ENCODE results near the gene GALNT6. TPM values are rescaled to one million over a fixed set of nuclear protein-coding genes. Genes with fewer than 3 reads are reported as not detected.
"Not testable (repeated sequence)": the region's sequence is repeated elsewhere in the genome, so short reads cannot be mapped to it uniquely, and the experiment has no call there.

Gene GALNT6
- polyA plus RNA-seq, 3 donors = 4.5 to 5.5 (median 5.3) TPM

DNA sequence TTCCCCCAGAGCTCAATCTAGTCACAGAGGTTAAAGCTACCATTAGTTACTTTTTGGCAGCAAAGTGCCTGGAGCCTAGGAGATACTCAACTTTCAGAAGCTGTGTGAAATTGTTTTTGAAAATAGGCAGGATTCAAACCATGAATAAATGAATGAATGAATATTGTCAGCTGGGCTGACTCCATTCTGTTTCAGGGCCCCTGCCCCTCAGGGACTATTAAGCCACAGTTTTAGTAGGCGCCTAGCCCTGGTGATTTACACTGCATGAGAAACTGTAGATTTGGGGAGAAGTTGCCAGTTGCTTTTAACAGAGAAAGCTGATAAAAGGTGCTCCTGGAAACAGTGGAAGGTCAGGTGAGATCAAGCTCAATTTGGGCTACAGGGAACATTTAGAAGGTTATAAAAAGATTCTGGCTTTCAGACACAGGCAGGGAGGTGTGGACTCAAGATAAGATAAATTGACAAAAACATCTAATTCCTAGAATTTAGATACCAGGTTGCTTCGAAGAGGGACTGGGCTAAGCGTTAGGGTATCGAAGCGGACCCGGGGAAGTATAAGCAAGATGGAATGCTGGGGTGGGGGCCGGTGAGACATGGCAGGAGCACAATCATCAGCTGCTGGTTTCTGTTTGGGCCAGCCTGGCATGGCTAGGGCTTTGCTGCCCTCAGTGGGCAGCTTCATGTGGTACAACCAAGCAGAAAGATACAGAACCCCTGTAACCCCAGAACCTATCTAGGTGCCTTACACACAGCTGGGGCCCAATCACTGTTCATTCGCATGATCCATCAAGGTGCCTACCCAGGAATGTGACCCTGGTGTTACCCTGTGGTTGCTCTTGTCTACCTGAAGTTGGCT lies 29.8 kb downstream of the GALNT6 start:
- no peak for DNase-seq (ENCODE audit: low read depth in 3 of 3, low spot score in 2 of 3)

DNA sequence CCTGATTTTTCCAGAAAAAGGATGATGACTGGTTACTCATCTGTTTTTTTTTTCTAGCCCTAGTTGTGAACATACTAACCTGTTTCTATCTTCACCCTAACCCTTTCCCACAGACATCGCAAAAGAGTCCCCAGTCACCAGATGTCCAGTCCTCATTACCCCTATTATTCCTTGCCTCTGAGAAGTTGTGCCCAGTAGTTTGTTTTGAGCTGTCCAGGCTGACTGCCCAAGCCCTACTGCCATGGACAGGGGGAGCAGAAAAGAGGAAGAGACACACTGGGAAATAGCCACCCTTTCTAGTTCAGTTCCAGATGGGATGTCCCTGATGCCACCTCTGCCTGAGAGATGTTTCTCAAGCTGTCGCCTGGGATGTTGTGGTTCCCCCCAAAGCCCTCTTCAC lies 30.9 kb downstream of the GALNT6 start:
- DNase-seq (ENCODE audit: low read depth in 3 of 3, low spot score in 2 of 3) = no peak

- no peak for DNase-seq (ENCODE audit: low read depth in 3 of 3, low spot score in 2 of 3)
Observed at GRCh38 chr12:51359851-51360250, 31.4 kb downstream of the GALNT6 start.

DNA sequence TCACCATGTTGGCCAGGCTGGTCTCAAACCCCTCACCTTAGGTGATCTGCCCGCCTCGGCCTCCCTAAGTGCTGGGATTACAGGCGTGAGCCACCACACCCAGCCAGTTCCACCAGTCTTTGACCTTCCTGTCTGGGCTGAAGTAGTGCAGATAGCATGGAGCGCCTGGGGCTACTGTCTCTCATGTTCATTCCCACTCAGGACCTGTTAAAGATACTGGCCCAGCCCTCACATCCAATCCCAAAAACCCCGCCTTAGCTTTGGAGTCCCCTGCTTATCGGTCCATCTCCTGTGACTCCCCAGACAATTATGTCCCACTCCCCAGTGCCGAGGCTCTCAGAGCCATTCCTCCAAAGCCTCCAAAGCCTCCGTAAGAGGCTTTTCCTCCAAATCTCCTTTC lies 32.7 kb downstream of the GALNT6 start:
- no peak for DNase-seq (ENCODE audit: low read depth in 3 of 3, low spot score in 2 of 3)

- no peak for DNase-seq (ENCODE audit: low read depth in 3 of 3, low spot score in 2 of 3)
Observed at GRCh38 chr12:51357374-51358047, 33.7 kb downstream of the GALNT6 start.

- peak in 1 of 3 donors; percentile 7 for DNase-seq (ENCODE audit: low read depth in 3 of 3, low spot score in 2 of 3)
Observed at GRCh38 chr12:51351913-51352532, 39.2 kb downstream of the GALNT6 start.

DNA sequence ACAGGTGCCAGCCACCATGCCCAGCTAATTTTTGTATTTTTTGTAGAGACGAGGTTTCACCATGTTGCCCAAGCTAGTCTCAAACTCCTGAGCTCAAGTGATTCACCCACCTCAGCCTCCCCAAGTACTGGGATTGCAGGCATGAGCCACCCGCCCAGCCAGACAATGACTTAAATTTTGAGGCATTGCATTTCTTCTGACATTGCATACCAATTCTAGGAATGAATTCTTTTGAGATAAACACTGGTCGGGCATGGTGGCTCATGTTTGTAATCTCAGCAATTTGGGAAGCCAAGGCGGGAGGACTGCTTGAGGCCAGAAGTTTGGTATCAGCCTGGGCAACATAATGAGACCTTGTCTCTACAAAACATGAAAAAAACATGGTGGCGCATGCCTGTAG lies 42.2 kb downstream of the GALNT6 start:
- no peak for DNase-seq (ENCODE audit: low read depth in 3 of 3, low spot score in 2 of 3)

- DNase-seq (ENCODE audit: low read depth in 3 of 3, low spot score in 2 of 3) = no peak
Observed at GRCh38 chr12:51348116-51348515, 43.1 kb downstream of the GALNT6 start.

DNA sequence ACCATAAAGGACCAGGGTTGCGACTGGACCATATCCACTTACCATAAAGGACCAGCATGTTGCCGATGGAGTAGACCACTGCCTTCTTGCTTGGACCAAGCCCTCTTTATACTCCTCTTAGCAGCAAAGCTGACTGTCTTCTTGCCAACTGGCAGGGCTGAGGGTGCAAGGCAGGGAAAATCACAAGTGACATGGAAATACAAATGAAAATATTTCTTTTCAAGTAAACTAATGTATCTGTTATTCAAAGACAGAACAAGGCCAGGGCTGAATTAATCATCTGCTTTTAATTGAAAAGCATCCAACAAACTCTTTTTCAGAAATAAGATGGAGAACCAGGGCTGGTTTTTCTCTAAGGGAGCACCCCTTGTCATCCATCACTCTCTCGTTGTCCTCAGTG lies 44.6 kb downstream of the GALNT6 start, which contains the start of gene CELA1:
TSS of gene CELA1 (minus strand) at position 99 of the 400 bp plus-strand sequence. CDS start at position 58, 41 bp downstream.
- DNase-seq (ENCODE audit: low read depth in 3 of 3, low spot score in 2 of 3) = no peak

DNA sequence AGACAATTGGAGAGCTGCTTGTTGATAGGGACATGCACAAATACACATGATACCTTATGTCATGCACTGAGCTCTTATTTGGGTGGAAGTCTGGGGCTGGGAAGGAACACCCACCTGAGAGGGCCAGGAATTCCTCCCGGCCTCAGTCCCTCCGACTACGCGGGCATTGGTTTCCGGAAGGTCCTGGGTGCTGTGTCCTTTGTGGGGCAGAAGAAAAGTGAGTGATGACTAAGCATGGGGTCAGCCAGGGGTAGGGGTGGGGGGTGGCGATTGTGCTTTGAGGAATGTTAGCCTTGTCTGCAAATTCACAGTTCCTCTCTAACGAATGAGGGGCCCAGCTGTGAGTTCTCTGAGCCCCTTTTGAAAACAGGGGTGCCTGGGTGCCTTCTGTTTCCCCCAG lies 45.5 kb downstream of the GALNT6 start:
- DNase-seq (ENCODE audit: low read depth in 3 of 3, low spot score in 2 of 3) = no peak

GRCh38 chr12:51343201-51343600 lies 48.0 kb downstream of the GALNT6 start:
- no peak for DNase-seq (ENCODE audit: low read depth in 3 of 3, low spot score in 2 of 3)

GRCh38 chr12:51342416-51342815 lies 48.8 kb downstream of the GALNT6 start:
- DNase-seq (ENCODE audit: low read depth in 3 of 3, low spot score in 2 of 3) = no peak

DNA sequence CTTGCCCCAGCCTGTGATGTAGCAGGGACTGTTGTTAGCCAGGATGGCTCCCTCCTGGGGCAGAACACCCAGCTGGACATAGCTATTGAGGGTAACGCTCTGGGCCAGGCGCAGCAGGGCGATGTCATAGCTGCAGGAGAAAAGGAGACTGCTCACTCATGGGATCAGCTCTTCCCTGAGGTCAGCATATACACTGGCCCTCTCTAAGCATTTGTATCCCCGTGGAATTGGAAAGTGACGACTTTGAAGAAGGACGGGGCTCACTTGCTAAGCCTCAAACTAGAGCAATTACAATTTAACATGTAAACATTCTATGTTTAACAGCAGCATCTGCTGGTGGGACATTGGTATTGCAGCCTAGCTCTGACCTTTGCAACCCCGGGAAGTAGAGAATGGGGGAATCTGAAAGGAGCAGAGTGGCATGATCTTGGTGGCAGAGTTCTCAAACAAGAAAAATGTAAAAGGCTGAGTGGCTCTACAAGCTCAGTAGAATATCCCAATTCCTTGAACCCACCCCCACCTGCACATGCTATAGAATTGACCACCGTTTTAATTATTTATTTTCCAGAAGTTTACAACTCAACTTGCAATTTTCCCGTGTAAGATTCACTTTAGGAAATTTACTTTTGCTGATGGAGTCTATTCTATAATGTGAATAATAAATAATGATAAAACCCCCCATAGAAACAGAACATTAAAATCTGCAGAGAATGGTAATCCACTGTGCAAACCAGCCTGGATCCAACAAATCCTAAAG lies 49.8 kb downstream of the GALNT6 start:
- peak; percentile 57 to 74 (median 67) for DNase-seq (ENCODE audit: low read depth in 3 of 3, low spot score in 2 of 3)

GRCh38 chr12:51339750-51340149 lies 51.5 kb downstream of the GALNT6 start:
- DNase-seq (ENCODE audit: low read depth in 3 of 3, low spot score in 2 of 3) = no peak

- not testable (repeated sequence) for DNase-seq (ENCODE audit: low read depth in 3 of 3, low spot score in 2 of 3)
Observed at GRCh38 chr12:51337336-51337735, 53.9 kb downstream of the GALNT6 start.

GRCh38 chr12:51335931-51336330 lies 55.3 kb downstream of the GALNT6 start:
- no peak for DNase-seq (ENCODE audit: low read depth in 3 of 3, low spot score in 2 of 3)

DNA sequence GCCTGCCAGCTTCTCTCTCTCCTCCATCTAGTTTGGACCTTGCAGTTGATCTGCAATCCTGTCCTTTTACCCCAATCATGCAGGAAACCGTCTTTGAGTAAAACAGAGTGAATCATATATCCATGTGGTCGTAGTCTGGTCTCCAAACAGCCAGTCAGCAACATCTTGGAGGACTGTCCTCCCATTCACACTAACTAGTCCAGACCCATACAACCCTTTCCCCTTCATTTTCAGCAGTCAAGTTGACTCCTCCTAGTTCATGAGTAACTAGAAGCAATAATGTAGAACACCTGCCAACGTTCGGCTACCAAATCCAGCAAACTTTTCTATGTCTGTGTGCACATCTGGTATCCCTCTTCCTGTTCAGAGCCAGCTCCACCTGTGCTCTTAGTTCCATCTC lies 56.4 kb downstream of the GALNT6 start:
- no peak for DNase-seq (ENCODE audit: low read depth in 3 of 3, low spot score in 2 of 3)

- no peak for DNase-seq (ENCODE audit: low read depth in 3 of 3, low spot score in 2 of 3)
Observed at GRCh38 chr12:51333536-51333935, 57.7 kb downstream of the GALNT6 start.

GRCh38 chr12:51330186-51330585 lies 61.0 kb downstream of the GALNT6 start:
- DNase-seq (ENCODE audit: low read depth in 3 of 3, low spot score in 2 of 3) = no peak

- no peak for DNase-seq (ENCODE audit: low read depth in 3 of 3, low spot score in 2 of 3)
Observed at GRCh38 chr12:51329742-51330141, 61.5 kb downstream of the GALNT6 start.

- no peak for DNase-seq (ENCODE audit: low read depth in 3 of 3, low spot score in 2 of 3)
Observed at GRCh38 chr12:51328587-51328986, 62.6 kb downstream of the GALNT6 start.
